Hepatocyte (in vitro differentiated cells): ENCODE measurements around the gene ZMYND10. TPM values are rescaled to one million over a fixed set of nuclear protein-coding genes. Genes with fewer than 3 reads are reported as not detected.
A peak's percentile ranks its signal among the peaks of the same experiment; 100 is the strongest.

Experiments used
- DNase-seq: peaks from one replicate; pipeline ENCODE4 v3.0.0-alpha.2; 2016; ENCODE audit warnings: low spot score
- H2AFZ ChIP-seq: fragments of 200-600 bp; sonication (generic); 2 replicates; pipeline ENCODE4 v1.6.0; 2016; ENCODE audit warnings: antibody characterized with exemption, mild to moderate bottlenecking
- H3K27ac ChIP-seq: fragments of 200-600 bp; sonication (generic); 2 replicates; pipeline ENCODE4 v1.5.1; 2016; ENCODE audit warnings: mild to moderate bottlenecking
- H3K27me3 ChIP-seq: fragments of 200-600 bp; sonication (generic); 2 replicates; pipeline ENCODE4 v1.6.1; 2016
- H3K36me3 ChIP-seq: fragments of 200-600 bp; sonication (generic); replicated peaks from 2 replicates; pipeline ENCODE4 v1.5.1; 2016; ENCODE audit warnings: low read depth; ENCODE audit not compliant: insufficient read depth
- H3K4me1 ChIP-seq: fragments of 200-600 bp; sonication (generic); 2 replicates; pipeline ENCODE4 v1.5.1; 2016; ENCODE audit warnings: mild to moderate bottlenecking, moderate library complexity; ENCODE audit not compliant: insufficient read depth
- H3K4me2 ChIP-seq: fragments of 200-600 bp; sonication (generic); 2 replicates; pipeline ENCODE4 v1.6.0; 2016
- H3K4me3 ChIP-seq: fragments of 200-600 bp; sonication (generic); 2 replicates; pipeline ENCODE4 v1.5.1; 2016; ENCODE audit warnings: mild to moderate bottlenecking
- H3K79me2 ChIP-seq: fragments of 200-600 bp; sonication (generic); 2 replicates; pipeline ENCODE4 v1.6.0; 2017; ENCODE audit warnings: mild to moderate bottlenecking
- H3K9me2 ChIP-seq: fragments of 200-600 bp; sonication (generic); replicated peaks from 2 replicates; pipeline ENCODE4 v1.6.0; 2017; ENCODE audit warnings: mild to moderate bottlenecking; ENCODE audit not compliant: insufficient read depth
- H3K9me3 ChIP-seq: fragments of 200-600 bp; sonication (generic); 2 replicates; pipeline ENCODE4 v1.5.1; 2016; ENCODE audit warnings: low read depth, mild to moderate bottlenecking
- H4K20me1 ChIP-seq: fragments of 200-600 bp; sonication (generic); 2 replicates; pipeline ENCODE4 v1.6.0; 2016; ENCODE audit warnings: mild to moderate bottlenecking; ENCODE audit not compliant: insufficient read depth, poor library complexity, severe bottlenecking
- EZH2 ChIP-seq: fragments of 200-600 bp; sonication (generic); IDR thresholded peaks from 2 replicates; pipeline ENCODE4 v1.6.1; 2016; ENCODE audit warnings: antibody characterized with exemption, mild to moderate bottlenecking, borderline replicate concordance
- EZH2phosphoT487 ChIP-seq: fragments of 200-600 bp; sonication (generic); IDR thresholded peaks from one replicate; pipeline ENCODE4 v1.6.1; 2018; ENCODE audit warnings: antibody characterized with exemption, mild to moderate bottlenecking, low read depth, moderate library complexity; ENCODE audit not compliant: unreplicated experiment, severe bottlenecking
- WGBS: methylation state at CpG from one replicate; pipeline ENCODE4 v1.1.6; 2016; ENCODE audit warnings: low lambda C conversion rate; ENCODE audit errors: missing lambda C conversion rate; 5-methylcytosine and 5-hydroxymethylcytosine counted together
- polyA plus RNA-seq: library from polyadenylated mRNA; unstranded; fragments of >200 nt; fragmentation: Nextera tagmentation; extraction: Ambion mirVana; gene quantifications from 2 replicates; pipeline ENCODE4 v1.2.1, GENCODE V29; 2016
- total RNA-seq: library from RNA; depleted of rRNA; stranded (reverse); fragments of >200 nt; gene quantifications from 2 replicates; pipeline ENCODE4 v1.2.3, GENCODE V29; 2014
- TF ChIP-seq, protein P1 (sequence below): fragments of 200-600 bp; sonication (generic); IDR thresholded peaks from 2 replicates; pipeline ENCODE4 v1.5.1; 2016; ENCODE audit warnings: antibody characterized with exemption, mild to moderate bottlenecking; ENCODE audit not compliant: poor library complexity

The ZMYND10 gene
- total and polyA plus RNA-seq, 2 experiments from 2014 or later = 0.20 to 0.77 TPM

DNA sequence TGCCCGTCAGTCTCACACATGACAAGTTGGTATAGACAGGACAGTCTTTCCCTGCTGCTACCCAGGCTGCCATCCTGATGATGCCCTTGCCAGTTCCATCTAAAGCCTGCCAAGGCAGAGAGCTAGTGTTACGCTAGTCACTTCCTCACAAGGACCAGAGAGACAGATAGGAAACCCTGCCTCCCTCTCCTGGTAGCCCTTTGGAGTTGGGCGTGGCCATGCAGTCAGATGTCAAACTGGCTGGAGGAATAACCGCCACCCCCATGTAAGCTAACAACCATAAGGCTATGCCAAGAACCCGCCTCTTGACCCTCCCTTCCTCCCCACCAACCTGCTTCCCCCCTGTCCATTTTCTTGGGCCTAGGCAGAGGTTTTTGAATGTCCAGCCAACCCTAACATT lies 11.0 kb upstream of the ZMYND10 start:
- H3K9me2 ChIP-seq = no peaks in the 10 kb centered on the region
- DNase-seq = peak; percentile 51
- H3K4me3 ChIP-seq = peak overlapping the region; percentile 74
- H3K36me3 ChIP-seq = no peaks in the 10 kb centered on the region
- no peaks in the 10 kb centered on the region for H3K27me3 ChIP-seq
- TF ChIP-seq EZH2phosphoT487 (no peak), EZH2 (no peak)
- TF ChIP-seq, protein P1, sequence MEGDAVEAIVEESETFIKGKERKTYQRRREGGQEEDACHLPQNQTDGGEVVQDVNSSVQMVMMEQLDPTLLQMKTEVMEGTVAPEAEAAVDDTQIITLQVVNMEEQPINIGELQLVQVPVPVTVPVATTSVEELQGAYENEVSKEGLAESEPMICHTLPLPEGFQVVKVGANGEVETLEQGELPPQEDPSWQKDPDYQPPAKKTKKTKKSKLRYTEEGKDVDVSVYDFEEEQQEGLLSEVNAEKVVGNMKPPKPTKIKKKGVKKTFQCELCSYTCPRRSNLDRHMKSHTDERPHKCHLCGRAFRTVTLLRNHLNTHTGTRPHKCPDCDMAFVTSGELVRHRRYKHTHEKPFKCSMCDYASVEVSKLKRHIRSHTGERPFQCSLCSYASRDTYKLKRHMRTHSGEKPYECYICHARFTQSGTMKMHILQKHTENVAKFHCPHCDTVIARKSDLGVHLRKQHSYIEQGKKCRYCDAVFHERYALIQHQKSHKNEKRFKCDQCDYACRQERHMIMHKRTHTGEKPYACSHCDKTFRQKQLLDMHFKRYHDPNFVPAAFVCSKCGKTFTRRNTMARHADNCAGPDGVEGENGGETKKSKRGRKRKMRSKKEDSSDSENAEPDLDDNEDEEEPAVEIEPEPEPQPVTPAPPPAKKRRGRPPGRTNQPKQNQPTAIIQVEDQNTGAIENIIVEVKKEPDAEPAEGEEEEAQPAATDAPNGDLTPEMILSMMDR = peak; percentile 1
- H3K4me2 ChIP-seq = peak overlapping the region; percentile 99
- H3K79me2 ChIP-seq = peaks cover 48% of the 10 kb centered on the region
- WGBS = 92% methylated on average over 5 of the region's 5 CpGs
- H3K27ac ChIP-seq = no peak overlapping the region
- H3K9me3 ChIP-seq = no peaks in the 10 kb centered on the region
- peaks cover 38% of the 10 kb centered on the region for H4K20me1 ChIP-seq
- H2AFZ ChIP-seq = no peak overlapping the region
- peaks cover 30% of the 10 kb centered on the region for H3K4me1 ChIP-seq

GRCh38 chr3:50355829-50356552 lies 10.5 kb upstream of the ZMYND10 start:
- H4K20me1 ChIP-seq = peaks cover 38% of the 10 kb centered on the region
- no peak overlapping the region for H3K27ac ChIP-seq
- peak overlapping the region; percentile 99 for H3K4me2 ChIP-seq
- no peak for TF ChIP-seq EZH2phosphoT487
- TF ChIP-seq, protein P1 = peak; percentile 3
- no peak for TF ChIP-seq EZH2
- H3K36me3 ChIP-seq = no peaks in the 10 kb centered on the region
- DNase-seq = no peak
- no peaks in the 10 kb centered on the region for H3K9me2 ChIP-seq
- WGBS = 82% methylated on average over 5 of the region's 5 CpGs
- H3K4me1 ChIP-seq = peaks cover 34% of the 10 kb centered on the region
- peaks cover 52% of the 10 kb centered on the region for H3K79me2 ChIP-seq
- H3K4me3 ChIP-seq = no peak overlapping the region
- no peaks in the 10 kb centered on the region for H3K9me3 ChIP-seq
- no peaks in the 10 kb centered on the region for H3K27me3 ChIP-seq
- no peak overlapping the region for H2AFZ ChIP-seq

DNA sequence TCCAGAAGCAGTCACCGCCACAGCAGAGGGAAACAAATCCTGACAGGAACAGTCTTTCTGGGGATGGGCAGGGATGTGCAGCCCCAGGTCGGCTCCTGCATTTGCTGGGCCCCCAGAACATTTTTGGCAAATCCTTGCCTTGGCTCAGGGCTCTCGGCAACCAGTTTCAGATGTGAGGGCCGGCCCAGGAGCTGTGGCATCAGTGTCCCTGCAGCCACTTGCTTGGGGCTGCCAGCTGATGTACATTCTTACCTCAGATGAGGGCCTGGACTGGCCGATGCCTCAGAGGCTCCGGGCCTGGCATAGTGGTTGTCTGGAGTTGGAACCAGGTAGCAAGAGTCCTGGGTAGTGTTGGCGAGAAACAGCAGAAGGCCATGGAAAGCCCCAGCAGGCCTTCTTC lies 9.3 kb upstream of the ZMYND10 start:
- WGBS = 97% methylated on average over 7 of the region's 7 CpGs
- H3K79me2 ChIP-seq = peaks cover 57% of the 10 kb centered on the region

More for the DNA sequence above, 9.3 kb upstream of the ZMYND10 start:
- Histone ChIP-seq H2AFZ (no peak overlapping the region), H3K27me3 (no peaks in the 10 kb centered on the region), H3K36me3 (no peaks in the 10 kb centered on the region), H3K9me3 (no peaks in the 10 kb centered on the region), H4K20me1 (peaks cover 38% of the 10 kb centered on the region), H3K27ac (no peak overlapping the region), H3K4me2 (no peak overlapping the region), H3K4me3 (no peak overlapping the region), H3K4me1 (peaks cover 39% of the 10 kb centered on the region), H3K9me2 (no peaks in the 10 kb centered on the region)
- DNase-seq = no peak
- TF ChIP-seq EZH2 (no peak), EZH2phosphoT487 (no peak)
- TF ChIP-seq, protein P1 = no peak
